GM12864 (cell line): Measurements from ENCODE around the gene KCNJ10.
A peak's percentile ranks its signal among the peaks of the same experiment; 100 is the strongest.

ENCODE experiments used
- DNase-seq: peaks from one replicate; pipeline ENCODE4 v3.0.0-alpha.2; 2011; ENCODE audit warnings: low read depth
- H3K4me3 ChIP-seq: 2 replicates; pipeline ENCODE4 v1.5.1; 2011; ENCODE audit warnings: mild to moderate bottlenecking, low read depth, low read length, control low read depth
- CTCF ChIP-seq: IDR thresholded peaks from 2 replicates; pipeline ENCODE4 v1.5.1; 2011; ENCODE audit warnings: low read depth, mild to moderate bottlenecking, moderate library complexity, low read length, control low read depth, inconsistent platforms; ENCODE audit errors: missing control alignments

KCNJ10 gene

GRCh38 chr1:160079448-160079847 is 9.5 kb upstream of the KCNJ10 start:
- H3K4me3 ChIP-seq, result no peak overlapping the region
- no peak for TF ChIP-seq CTCF
- no peak for DNase-seq

GRCh38 chr1:160078512-160079195 is 8.7 kb upstream of the KCNJ10 start:
- DNase-seq, result no peak
- no peak overlapping the region for H3K4me3 ChIP-seq
- TF ChIP-seq CTCF, result peak; percentile 89

GRCh38 chr1:160077486-160077885 is 7.5 kb upstream of the KCNJ10 start:
- no peak for DNase-seq
- H3K4me3 ChIP-seq, result no peak overlapping the region
- no peak for TF ChIP-seq CTCF

- TF ChIP-seq CTCF, result no peak
- DNase-seq, result no peak
- no peak overlapping the region for H3K4me3 ChIP-seq
Measured at GRCh38 chr1:160076295-160076694, 6.3 kb upstream of the KCNJ10 start.

- no peak overlapping the region for H3K4me3 ChIP-seq
- no peak for DNase-seq
- TF ChIP-seq CTCF, result no peak
Measured at GRCh38 chr1:160075836-160076235, 5.9 kb upstream of the KCNJ10 start.

- TF ChIP-seq CTCF, result no peak
- no peak for DNase-seq
- H3K4me3 ChIP-seq, result no peak overlapping the region
Measured at GRCh38 chr1:160074865-160075264, 4.9 kb upstream of the KCNJ10 start.

- no peak for TF ChIP-seq CTCF
- no peak overlapping the region for H3K4me3 ChIP-seq
- DNase-seq, result no peak
Measured at GRCh38 chr1:160071289-160071688, 1.3 kb upstream of the KCNJ10 start.
